Measurements from ENCODE around the gene KDELR3.

Gene KDELR3

DNA sequence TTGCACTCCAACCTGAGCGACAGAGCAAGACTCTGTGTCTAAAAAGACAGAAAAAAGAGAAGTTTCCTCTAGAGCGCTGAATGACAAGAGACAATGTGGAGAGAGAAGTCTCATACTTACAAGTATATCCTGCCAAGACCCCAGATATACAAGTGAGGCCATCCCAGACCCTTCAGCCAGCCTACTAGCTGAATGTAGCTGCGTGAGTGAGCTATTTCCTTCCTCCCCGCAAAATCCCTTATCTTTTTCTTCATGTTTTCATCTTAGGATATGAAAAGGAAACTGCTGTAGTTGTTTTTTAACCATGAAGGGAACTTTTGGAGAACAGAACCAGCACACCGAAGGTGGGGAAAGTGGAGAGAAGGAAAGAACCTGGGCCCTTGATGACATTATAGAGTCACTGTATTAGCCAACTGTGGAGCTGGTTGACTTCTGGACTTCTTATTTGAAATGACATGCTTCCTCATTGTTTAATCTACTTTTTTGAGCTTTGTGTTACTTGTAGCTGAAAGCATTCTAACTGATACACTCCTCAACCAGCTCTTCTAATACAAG is 42.6 kb downstream of the KDELR3 start:
- in situ Hi-C loops (cut with MboI; ENCODE audit: low sequenced_read_pairs), result no loop called here

DNA sequence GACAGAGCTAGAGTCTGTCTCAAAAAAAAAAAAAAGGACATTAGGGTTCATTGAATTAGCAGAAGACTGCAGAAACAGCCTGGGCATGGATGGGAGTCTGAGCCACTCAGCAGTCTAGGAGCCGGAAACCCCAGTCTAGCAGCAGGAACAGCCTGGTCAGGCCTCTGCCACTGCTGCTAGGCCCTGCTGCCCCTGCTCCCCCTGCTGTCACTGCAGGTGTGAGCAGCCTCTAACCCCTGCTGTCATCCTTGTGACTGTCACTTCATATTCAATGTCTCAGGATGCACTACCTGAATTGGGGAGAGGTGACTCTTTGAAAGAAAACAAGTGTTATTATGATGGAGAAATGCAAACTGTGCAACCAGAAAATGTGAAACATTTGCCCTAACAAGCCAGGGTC is 45.2 kb downstream of the KDELR3 start:
- in situ Hi-C loops (cut with MboI; ENCODE audit: low sequenced_read_pairs), result no loop called here

DNA sequence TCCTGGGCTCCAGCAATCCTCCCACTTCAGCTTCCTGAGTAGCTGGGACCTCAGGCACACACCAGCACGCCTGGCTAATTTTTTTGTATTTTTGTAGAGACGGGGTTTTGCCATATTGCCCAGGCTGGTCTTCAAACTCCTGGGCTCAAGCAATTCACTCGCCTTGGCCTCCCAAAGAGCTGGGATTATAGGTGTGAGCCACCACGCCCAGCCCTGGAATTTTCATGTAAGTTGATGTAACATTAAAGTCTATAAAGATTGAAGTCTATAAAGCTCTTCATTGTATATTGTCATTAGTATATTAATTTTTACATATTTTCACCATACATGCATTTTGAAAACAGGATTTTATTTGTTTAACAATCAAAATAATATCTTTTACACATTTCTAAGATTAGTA is 50.7 kb downstream of the KDELR3 start:
- in situ Hi-C loops (cut with MboI; ENCODE audit: low sequenced_read_pairs), result no loop called here

DNA sequence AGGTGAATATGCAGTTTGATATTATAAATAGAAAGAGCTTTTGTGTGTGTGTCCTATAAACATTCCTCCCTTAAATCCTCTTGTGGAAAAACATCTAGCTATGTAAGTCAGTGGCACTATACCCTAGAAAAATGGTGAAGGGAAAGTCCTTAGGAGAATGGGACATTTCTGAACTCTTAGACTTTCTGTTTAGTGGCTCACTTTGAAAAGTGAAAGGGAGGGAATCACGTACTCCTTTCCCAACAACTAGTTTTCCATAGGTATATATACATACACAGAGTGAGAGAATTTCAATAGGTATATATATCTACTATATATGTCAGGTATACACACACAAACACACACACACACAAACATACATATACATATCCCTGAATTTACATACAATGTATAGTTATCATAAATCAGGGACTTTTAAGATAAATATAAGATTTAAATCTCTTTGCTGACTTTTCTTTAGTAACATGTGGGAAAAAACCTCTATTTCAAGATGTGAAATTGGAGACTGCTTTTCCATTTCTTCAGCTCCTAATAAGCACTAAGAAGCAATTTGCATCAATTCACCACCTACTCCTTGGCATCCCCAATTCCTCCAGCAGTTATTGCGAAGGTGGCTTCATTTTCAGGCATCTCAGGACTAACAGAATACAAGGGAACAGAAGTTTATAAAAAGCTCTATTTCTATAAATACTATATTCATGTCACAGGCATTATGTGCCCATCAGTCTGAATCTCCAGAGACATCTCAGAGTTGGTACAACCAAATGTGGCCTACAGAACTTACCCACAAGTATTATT is 51.8 kb downstream of the KDELR3 start:
- in situ Hi-C loops (cut with MboI; ENCODE audit: low sequenced_read_pairs), result no loop called here

DNA sequence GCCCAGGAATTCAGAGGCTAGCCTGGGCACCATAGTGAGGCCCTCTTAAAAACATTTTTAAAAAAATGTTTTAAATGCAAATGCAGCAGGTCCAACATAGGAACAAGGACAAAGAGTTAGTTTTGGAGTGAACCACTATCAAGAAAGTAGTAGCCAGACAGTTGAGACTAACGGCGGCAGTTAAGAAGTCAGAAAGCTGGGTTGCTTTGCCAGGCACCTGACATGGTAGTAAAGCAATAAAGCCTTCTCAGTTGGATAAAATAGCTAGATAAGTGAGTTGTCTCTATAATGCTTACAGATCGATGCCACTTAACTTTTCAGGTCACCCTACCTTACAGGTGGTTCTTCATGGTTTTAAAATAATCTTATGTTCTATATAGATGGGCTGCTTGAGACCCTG is 55.1 kb downstream of the KDELR3 start:
- in situ Hi-C loops (cut with MboI; ENCODE audit: low sequenced_read_pairs), result no loop called here

DNA sequence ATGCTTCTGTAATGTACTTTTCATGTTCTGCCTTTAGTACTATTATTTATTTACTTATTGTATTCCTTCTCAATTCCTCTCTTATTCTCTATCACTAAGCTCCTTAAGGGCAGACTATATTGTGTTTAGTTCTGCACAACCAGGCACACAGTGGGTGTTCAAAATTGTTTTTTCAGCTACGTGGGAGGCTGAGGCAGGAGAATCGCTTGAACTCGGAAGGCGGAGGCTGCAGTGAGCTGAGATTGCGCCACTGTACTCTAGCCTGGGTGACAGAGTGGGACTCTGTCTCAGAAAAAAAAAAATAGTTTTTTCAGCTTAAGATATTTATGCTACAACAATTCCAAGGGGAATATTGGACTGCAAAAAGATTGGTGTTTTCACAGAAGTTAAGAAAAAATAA is 55.6 kb downstream of the KDELR3 start:
- in situ Hi-C loops (cut with MboI; ENCODE audit: low sequenced_read_pairs), result no loop called here

DNA sequence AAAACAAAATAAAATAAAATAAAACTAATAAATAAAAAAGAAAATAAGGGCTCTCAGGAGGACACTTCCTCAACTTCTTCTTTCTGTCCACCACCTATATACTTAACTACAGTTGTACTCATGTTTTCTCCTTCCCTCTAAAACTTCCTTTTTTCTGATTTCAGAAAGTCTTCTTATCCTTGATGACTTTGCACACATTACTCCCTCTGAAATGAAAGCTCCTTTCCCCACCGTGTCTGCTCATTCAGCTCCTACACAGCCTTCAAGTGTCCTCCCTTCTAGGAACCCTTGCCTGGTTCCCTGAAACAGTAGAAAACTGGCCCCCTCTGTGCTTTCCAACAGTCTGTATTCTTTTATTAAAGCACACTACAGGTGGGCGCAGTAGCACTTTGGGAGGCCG is 56.5 kb downstream of the KDELR3 start:
- in situ Hi-C loops (cut with MboI; ENCODE audit: low sequenced_read_pairs), result no loop called here

DNA sequence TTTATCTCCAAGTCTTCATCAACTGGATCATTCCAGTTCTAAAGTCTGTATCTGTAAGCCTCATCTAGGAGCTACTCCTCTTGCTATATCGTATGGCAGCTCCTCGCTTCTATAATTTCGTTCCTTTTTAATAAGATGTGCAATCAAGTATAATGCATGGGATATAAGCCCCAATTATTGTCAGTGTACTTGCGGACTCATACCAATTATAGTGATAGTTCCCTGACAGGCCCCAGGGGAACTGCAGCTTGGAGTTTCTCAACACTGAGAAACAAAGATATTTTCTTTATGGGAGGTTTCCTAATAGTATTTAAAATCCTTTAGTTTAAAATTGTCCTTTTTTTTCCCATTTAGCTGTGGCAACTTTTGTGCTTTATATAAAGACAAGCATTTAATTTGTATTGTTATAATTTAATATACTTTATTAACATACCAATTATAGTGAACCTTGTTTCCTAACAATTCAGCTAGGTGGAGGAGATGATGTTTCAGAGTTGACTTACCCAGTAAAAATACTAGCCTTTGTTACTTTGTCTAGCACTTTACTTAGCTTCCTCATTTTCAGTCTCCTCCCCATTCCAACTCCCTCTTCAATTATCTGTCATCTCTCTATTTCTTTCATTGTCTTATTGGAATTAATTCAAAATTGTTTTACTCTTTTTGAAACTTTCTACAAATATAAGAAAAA is 63.5 kb downstream of the KDELR3 start:
- in situ Hi-C loops (cut with MboI; ENCODE audit: low sequenced_read_pairs), result no loop called here
